Measurements from ENCODE around the gene GABBR2. TPM values are rescaled to one million over a fixed set of nuclear protein-coding genes. Genes with fewer than 3 reads are reported as not detected.

GABBR2 gene
- total RNA-seq, 2 experiments from 2014 or later: not detected

DNA sequence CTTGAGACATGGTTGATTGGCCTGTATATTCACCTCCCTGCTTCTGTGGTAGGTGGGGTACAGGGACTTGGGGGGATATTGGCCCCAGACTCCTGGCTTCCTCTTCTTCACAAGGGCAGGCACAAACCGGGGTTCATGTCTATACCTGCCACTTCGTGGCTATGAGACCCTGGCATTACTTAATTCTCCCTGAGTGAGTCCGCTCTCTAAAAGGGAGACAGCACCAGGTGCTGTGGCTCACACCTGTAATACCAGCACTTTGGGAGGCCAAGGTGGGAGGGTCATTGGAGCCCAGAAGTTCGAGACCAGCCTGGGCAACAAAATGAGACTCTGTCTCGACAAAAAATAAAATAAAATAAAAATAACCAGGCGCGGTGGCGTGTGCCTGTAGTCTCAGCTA is 178.5 kb downstream of the GABBR2 start:
- Mint-ChIP-seq H3K27me3 (peaks cover 26% of the 10 kb centered on the region), H3K27ac (no peak overlapping the region), H3K4me3 (no peak overlapping the region), H3K9me3 (no peaks in the 10 kb centered on the region), H3K36me3 (ENCODE audit: low read depth) (no peaks in the 10 kb centered on the region), H3K4me1 (ENCODE audit: low read depth) (no peaks in the 10 kb centered on the region)
- ATAC-seq (ENCODE audit: poor library complexity): no peak
- POLR2A ChIA-PET: no interaction called here
- H3K36me3 ChIP-seq (ENCODE audit: insufficient read depth, low read length): no peaks in the 10 kb centered on the region
- H3K9me3 ChIP-seq (ENCODE audit: control insufficient read depth in 1 of 2, insufficient read depth in 1 of 2, low read length in 2 of 2): no peaks in the 10 kb centered on the region
- H3K27me3 ChIP-seq (ENCODE audit: control insufficient read depth in 1 of 2, insufficient read depth in 2 of 2, low read length in 2 of 2): no peaks in the 10 kb centered on the region
- CTCF ChIA-PET: no interaction called here
- H3K27ac ChIP-seq (ENCODE audit: low read depth in 1 of 2, low read length in 2 of 2): no peak overlapping the region
- intact Hi-C loops (cut with DNase I, micrococcal nuclease): no loop called here
- no peak overlapping the region for H3K4me3 ChIP-seq (ENCODE audit: low read length)
- H3K4me1 ChIP-seq (ENCODE audit: insufficient read depth, low read length): no peaks in the 10 kb centered on the region
- no peak for DNase-seq
- TF ChIP-seq, protein P1, sequence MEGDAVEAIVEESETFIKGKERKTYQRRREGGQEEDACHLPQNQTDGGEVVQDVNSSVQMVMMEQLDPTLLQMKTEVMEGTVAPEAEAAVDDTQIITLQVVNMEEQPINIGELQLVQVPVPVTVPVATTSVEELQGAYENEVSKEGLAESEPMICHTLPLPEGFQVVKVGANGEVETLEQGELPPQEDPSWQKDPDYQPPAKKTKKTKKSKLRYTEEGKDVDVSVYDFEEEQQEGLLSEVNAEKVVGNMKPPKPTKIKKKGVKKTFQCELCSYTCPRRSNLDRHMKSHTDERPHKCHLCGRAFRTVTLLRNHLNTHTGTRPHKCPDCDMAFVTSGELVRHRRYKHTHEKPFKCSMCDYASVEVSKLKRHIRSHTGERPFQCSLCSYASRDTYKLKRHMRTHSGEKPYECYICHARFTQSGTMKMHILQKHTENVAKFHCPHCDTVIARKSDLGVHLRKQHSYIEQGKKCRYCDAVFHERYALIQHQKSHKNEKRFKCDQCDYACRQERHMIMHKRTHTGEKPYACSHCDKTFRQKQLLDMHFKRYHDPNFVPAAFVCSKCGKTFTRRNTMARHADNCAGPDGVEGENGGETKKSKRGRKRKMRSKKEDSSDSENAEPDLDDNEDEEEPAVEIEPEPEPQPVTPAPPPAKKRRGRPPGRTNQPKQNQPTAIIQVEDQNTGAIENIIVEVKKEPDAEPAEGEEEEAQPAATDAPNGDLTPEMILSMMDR (IDR thresholded peaks at IDR 0.05): no peak

DNA sequence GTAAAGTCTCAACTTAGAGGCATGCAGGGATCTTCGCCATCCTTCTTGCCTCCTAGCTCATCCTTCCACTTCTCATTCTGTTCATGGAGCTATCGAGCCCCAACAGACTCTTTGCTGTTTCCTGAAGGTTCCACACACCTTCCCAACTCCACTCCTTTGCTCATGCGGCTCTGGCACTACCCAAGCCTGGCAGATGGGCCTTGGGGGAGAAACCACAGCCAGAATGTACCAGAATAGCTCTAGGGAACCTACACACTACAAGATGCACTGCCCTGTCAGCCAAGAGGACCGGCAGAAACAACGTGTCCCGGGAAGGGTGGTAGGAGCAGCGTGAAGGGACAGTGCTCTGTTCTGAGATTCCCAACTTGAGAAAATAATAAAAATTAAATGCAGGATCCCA is 178.9 kb downstream of the GABBR2 start:
- Mint-ChIP-seq H3K4me3 (no peak overlapping the region), H3K9me3 (no peaks in the 10 kb centered on the region), H3K36me3 (ENCODE audit: low read depth) (no peaks in the 10 kb centered on the region), H3K27ac (no peak overlapping the region), H3K4me1 (ENCODE audit: low read depth) (no peaks in the 10 kb centered on the region), H3K27me3 (peaks cover 26% of the 10 kb centered on the region)
- intact Hi-C loops (cut with DNase I, micrococcal nuclease): no loop called here
- ATAC-seq (ENCODE audit: poor library complexity) (no peak), DNase-seq (no peak)
- Histone ChIP-seq H3K4me1 (ENCODE audit: insufficient read depth, low read length) (no peaks in the 10 kb centered on the region), H3K27ac (ENCODE audit: low read depth in 1 of 2, low read length in 2 of 2) (no peak overlapping the region), H3K27me3 (ENCODE audit: control insufficient read depth in 1 of 2, insufficient read depth in 2 of 2, low read length in 2 of 2) (no peaks in the 10 kb centered on the region), H3K9me3 (ENCODE audit: control insufficient read depth in 1 of 2, insufficient read depth in 1 of 2, low read length in 2 of 2) (no peaks in the 10 kb centered on the region), H3K4me3 (ENCODE audit: low read length) (no peak overlapping the region), H3K36me3 (ENCODE audit: insufficient read depth, low read length) (no peaks in the 10 kb centered on the region)
- CTCF ChIA-PET: no interaction called here
- TF ChIP-seq, protein P1 (IDR thresholded peaks at IDR 0.05): no peak
- POLR2A ChIA-PET: no interaction called here

DNA sequence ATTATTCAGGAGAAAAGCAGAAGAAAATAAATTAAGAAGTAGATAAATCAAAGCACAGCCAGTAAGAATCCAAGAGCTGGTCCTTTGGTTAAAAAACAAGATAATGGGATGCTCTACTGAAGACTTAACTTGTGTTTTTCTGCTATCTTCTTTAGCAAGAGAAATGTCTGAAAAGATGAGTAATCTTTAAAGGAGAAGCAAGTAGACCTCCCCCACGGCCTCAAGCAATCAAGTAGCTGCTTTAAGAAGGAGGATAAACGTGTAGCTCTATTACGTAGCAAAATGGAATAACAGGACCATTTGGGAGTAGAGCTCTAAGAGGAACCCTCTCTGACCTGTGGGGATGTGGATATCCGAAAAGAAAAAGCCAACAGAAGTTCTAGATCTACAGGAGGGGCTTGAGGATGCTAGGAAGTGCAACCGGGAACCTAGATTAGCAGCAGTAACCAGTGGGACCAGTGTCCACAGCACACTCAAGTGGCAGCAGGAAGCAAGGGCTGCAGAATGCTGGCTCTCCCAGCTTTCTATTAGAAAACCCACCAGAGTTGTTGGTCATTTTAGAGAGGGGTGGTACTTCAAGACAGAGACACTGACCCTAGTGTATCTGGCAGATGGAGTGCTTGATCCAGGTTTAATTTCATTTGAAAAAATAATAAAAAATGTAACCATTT is 185.4 kb downstream of the GABBR2 start:
- no peak overlapping the region for H3K27ac ChIP-seq (ENCODE audit: low read depth in 1 of 2, low read length in 2 of 2)
- TF ChIP-seq, protein P1 (IDR thresholded peaks at IDR 0.05): no peak
- no peaks in the 10 kb centered on the region for H3K36me3 Mint-ChIP-seq (ENCODE audit: low read depth)
- H3K4me1 ChIP-seq (ENCODE audit: insufficient read depth, low read length): no peaks in the 10 kb centered on the region
- H3K27me3 Mint-ChIP-seq: peaks cover 46% of the 10 kb centered on the region
- intact Hi-C loops (cut with DNase I, micrococcal nuclease): no loop called here
- peaks cover 0 to 7% of the 10 kb centered on the region in 2 experiments for H3K27me3 ChIP-seq (ENCODE audit: control insufficient read depth in 1 of 2, insufficient read depth in 2 of 2, low read length in 2 of 2)
- H3K4me3 Mint-ChIP-seq: no peak overlapping the region
- no peak for DNase-seq
- no peaks in the 10 kb centered on the region for H3K9me3 Mint-ChIP-seq
- no peaks in the 10 kb centered on the region for H3K9me3 ChIP-seq (ENCODE audit: control insufficient read depth in 1 of 2, insufficient read depth in 1 of 2, low read length in 2 of 2)
- no peak overlapping the region for H3K27ac Mint-ChIP-seq
- ChIA-PET POLR2A (no interaction called here), CTCF (no interaction called here)
- no peaks in the 10 kb centered on the region for H3K4me1 Mint-ChIP-seq (ENCODE audit: low read depth)
- no peak overlapping the region for H3K4me3 ChIP-seq (ENCODE audit: low read length)
- no peaks in the 10 kb centered on the region for H3K36me3 ChIP-seq (ENCODE audit: insufficient read depth, low read length)
- ATAC-seq (ENCODE audit: poor library complexity): no peak

Measured in CD4-positive, alpha-beta T cell (primary cell).